ENCODE results near the gene ANXA2R.
A peak's percentile ranks its signal among the peaks of the same experiment; 100 is the strongest.
"Not testable (repeated sequence)": the region's sequence is repeated elsewhere in the genome, so short reads cannot be mapped to it uniquely, and the experiment has no call there.

Gene ANXA2R

GRCh38 chr5:43033841-43034590 lies 6.1 kb downstream of the ANXA2R start:
- no peak for DNase-seq (ENCODE audit: low spot score)

- no peak for DNase-seq (ENCODE audit: low spot score)
These were observed 12.9 kb downstream of the ANXA2R start for GRCh38 chr5:43027054-43027785.

GRCh38 chr5:43025184-43025950 lies 14.8 kb downstream of the ANXA2R start:
- not testable (repeated sequence) for DNase-seq (ENCODE audit: low spot score)

GRCh38 chr5:43024217-43024616 lies 15.9 kb downstream of the ANXA2R start:
- no peak for DNase-seq (ENCODE audit: low spot score)

GRCh38 chr5:43021151-43021550 lies 19.0 kb downstream of the ANXA2R start:
- DNase-seq (ENCODE audit: low spot score): no peak

GRCh38 chr5:43020399-43020746 lies 19.7 kb downstream of the ANXA2R start:
- peak; percentile 34 for DNase-seq (ENCODE audit: low spot score)

GRCh38 chr5:43019614-43020398 lies 20.3 kb downstream of the ANXA2R start:
- DNase-seq (ENCODE audit: low spot score): peak; percentile 68

GRCh38 chr5:43019291-43019613 lies 20.9 kb downstream of the ANXA2R start:
- no peak for DNase-seq (ENCODE audit: low spot score)

- DNase-seq (ENCODE audit: low spot score): no peak
These were observed 22.7 kb downstream of the ANXA2R start for GRCh38 chr5:43017428-43017815.

GRCh38 chr5:43016217-43016779 lies 23.8 kb downstream of the ANXA2R start:
- DNase-seq (ENCODE audit: low spot score): no peak

GRCh38 chr5:43014522-43014921 lies 25.6 kb downstream of the ANXA2R start:
- DNase-seq (ENCODE audit: low spot score): no peak

- no peak for DNase-seq (ENCODE audit: low spot score)
These were observed 29.2 kb downstream of the ANXA2R start for GRCh38 chr5:43010935-43011315.

- peak; percentile 55 for DNase-seq (ENCODE audit: low spot score)
These were observed 31.6 kb downstream of the ANXA2R start for GRCh38 chr5:43008363-43009153.

- peak; percentile 62 for DNase-seq (ENCODE audit: low spot score)
These were observed 32.2 kb downstream of the ANXA2R start for GRCh38 chr5:43007911-43008362.

- DNase-seq (ENCODE audit: low spot score): peak; percentile 76
These were observed 32.7 kb downstream of the ANXA2R start for GRCh38 chr5:43007246-43007910.

- no peak for DNase-seq (ENCODE audit: low spot score)
These were observed 33.5 kb downstream of the ANXA2R start for GRCh38 chr5:43006424-43007202.

- DNase-seq (ENCODE audit: low spot score): no peak
These were observed 35.1 kb downstream of the ANXA2R start for GRCh38 chr5:43005031-43005430.

- no peak for DNase-seq (ENCODE audit: low spot score)
These were observed 38.4 kb downstream of the ANXA2R start for GRCh38 chr5:43001748-43002147.

- DNase-seq (ENCODE audit: low spot score): no peak
These were observed 39.2 kb downstream of the ANXA2R start for GRCh38 chr5:43000914-43001313.

Data from HuH-7 (cell line).